ENCODE data around the gene SAMD14.

SAMD14 gene

DNA sequence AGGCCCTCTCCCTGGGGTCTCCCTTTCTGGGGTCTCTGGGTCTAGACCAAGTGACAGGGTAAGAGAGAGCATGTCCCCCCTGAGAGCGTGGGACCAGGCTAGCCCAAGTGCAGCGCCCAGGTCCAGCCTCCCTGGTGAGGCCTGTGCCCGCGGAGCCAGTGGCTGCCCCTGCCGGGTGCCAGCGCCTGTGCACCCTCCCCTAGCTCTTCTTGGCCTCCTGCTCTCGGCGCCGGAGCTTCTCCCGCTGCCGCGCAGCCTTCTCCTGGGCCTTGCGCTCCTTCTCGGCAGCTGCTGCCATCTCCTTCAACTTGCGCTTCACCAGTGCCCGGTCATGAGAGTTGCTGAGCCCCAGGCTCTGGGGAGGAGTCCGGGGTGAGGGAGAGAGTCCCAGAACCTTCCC lies 17.3 kb downstream of the SAMD14 start:
- DNase-seq (ENCODE audit: low read depth) = no peak

DNA sequence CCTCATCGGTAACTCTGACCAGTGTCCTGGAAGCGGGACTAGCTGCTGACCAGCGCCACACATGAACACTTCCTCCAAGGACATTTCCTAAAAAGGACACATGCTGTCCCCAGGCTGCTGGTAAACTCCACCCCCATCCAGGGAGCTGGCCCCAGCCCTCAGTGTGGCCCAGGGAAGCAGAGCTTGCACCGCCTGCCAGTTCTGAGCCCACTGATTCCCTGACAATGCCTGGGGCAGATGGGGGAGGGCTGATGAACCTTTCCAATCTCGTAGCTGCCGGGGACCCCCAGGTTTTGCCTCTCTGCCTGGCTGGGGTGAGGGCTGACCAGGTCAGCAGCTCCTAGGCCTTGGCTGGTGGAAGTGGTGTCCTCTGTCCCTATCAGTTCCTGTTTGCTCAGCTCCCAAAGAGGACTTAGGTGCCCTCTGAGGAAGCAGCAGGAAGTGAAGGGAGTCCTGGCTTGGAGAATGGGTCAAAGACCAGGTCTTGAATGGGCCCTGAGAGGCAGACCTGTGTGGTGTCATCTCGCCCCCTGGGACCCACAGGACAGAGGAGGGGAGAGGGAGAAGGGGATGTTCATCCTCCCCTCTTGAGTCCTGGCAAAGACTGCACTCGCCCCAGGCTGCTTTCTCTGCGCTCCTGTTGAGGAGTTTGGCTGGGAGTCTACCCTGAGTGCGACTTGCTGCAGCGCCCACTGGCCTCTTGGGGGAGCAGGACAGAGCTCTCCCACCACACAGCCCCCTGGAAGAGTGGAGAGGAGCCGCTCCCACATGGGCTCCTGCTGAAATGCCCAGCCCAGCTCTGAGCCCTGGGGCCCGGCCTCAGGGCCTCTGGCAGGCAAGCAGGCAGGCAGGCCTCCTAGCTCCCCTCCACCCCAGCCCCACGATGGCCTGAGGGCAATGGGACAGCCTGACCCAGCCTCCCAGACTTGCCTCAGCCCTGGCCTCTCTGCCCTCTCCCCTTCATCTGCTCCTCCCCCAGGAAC lies 18.0 kb downstream of the SAMD14 start:
- DNase-seq (ENCODE audit: low read depth) = no peak

DNA sequence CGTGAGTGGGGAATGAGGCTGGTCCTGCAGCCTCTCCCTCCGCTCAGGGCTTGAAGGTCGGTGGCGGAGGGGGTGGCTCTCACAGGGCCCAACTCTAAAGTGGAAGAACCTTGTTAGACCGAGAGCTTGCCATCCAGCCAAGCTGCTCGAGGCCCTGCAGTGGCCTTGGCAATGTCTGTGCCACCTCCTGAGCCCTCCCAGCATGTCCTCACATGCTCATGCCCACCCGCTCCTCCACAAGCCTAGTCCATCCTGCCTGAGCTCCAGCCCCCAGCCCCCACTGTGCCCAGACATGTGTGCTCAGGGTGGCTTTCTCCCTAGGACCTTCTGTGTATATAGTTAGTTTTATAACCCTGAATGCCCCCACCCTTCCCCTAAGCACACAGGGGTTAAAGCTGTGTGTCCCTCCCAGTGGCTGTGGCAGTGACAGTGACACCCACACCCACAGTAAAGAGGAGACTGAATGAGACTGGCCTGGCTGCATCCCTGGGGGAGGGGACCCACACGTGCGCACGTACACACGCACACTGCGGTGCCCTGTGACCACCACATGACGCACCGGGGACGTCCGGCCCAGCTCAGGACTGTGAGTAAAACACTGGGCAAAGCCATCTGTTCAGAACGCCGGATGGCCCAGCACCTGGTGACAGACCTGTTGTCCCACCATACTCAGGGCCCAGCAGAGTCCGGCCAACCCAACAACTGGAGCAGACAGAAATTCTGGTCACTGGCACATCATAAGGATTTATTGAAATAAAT lies 19.2 kb downstream of the SAMD14 start:
- no peak for DNase-seq (ENCODE audit: low read depth)

DNA sequence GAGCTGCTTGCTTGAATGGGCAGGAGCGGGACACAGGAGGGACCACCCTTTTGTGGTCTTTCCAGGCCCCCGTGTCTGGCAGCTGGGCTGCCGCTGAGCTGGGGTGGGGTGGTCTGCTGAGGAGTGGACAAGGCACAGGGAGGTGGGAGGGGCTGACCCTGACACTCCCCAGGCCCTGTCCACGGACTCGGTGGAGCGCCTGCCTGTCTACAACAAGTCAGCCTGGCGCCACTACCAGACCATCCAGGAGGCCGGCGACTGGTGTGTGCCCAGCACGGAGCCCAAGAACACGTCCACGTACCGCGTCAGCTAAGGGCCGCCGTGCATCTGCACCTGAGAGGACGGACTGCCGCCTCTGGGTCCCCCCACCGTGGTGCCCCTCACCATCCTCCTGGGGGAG lies 20.2 kb downstream of the SAMD14 start:
- no peak for DNase-seq (ENCODE audit: low read depth)

DNA sequence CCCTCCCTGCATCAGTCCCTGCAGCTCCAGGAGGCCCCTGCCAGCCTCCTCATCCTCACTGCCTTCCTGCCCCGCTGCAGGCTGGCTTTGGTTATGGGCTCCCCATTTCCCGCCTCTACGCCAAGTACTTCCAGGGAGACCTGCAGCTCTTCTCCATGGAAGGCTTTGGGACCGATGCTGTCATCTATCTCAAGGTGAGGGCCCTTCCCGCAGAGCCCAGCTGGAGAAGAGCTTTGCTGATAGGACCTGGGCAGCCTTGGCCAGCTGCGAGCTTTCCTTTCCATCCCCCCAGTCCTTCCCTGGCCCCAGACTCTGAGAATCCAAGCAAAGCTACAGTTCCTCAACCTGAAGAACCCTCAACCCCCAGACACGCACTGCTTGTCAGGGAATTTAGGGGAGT lies 20.8 kb downstream of the SAMD14 start:
- DNase-seq (ENCODE audit: low read depth) = no peak

DNA sequence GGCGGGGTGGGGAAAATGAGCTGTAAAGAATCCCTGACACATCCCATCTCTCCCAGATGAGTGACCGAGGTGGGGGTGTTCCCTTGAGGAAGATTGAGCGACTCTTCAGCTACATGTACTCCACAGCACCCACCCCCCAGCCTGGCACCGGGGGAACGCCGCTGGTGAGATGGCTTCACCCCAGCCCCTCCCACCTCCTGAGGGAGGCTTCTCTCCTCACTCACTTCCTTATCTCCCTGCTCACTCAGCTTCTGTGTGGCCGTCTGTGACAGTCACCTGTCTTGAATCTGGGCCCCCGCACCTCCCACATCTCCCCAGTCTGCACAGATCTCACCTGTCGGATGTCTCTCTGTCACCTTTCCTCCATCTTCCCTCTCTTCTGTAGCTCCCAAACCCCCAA lies 21.4 kb downstream of the SAMD14 start:
- no peak for DNase-seq (ENCODE audit: low read depth)

DNA sequence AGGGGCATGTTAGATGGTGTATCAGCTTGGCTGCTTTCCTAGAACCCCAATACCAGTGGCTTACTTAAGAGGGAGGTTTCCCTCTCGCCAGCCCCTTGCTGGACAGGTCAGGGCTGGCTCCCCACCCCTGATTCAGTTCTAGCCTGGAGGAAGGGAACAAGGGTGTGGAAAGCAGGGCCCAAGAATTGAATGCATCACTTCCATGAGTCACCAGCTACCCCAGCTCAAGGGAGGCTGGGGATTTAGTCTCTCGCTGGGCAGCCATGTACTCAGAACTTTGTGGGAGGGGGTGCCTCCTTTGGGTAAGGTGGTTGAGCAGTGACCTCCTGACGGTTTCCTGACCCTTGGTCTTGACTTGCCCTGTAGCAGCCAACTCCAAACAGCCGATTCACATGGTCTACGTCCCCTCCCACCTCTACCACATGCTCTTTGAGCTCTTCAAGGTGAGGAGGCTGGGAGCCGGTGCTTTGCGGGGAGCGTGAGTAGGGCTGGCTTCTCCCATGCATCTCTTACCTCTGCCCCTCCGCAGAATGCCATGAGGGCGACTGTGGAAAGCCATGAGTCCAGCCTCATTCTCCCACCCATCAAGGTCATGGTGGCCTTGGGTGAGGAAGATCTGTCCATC lies 22.1 kb downstream of the SAMD14 start:
- no peak for DNase-seq (ENCODE audit: low read depth)

DNA sequence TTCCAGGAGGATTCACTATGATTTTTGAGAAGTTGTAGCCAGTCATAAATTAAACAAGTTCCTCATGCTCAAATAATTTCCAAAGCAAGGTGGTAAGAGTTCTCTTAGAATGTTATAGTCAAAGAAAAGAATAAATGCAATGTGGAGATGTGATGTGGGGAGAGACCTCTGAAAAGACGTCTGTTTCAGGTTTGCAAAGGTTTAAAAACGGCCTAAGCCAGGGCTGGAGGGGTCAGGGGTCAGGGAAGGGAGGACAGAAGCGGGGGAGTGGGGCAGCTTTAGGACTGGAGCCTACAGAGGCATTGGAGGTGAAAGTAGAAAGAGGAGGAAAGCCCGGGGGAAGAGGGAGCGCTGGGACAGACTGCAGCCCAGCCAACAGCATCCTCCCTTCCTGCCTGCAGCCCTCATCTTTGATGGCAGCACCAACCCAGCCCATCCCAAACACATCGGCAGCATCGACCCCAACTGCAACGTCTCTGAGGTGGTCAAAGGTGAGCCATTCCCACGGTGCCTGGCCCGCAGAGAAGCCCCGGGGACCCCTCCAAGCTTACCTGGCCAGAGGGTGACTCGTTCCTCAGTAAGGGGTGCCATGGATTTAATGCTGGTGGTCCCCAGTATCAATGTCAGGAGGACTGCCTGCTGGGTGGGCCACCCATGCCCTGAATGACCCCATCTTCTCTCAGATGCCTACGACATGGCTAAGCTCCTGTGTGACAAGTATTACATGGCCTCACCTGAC lies 23.4 kb downstream of the SAMD14 start:
- no peak for DNase-seq (ENCODE audit: low read depth)

DNA sequence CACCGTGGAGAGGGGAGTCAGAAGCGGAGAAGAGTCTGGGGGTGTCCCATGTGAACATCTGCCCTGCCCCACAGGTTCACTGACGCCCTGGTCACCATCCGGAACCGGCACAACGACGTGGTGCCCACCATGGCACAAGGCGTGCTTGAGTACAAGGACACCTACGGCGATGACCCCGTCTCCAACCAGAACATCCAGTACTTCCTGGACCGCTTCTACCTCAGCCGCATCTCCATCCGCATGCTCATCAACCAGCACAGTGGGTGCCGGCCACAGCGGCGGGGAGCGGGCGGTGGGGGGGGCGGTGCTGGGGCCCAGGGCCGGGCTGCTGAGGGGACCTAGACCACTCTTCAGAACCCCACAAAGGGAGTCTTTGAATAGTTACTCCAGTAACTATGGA lies 24.1 kb downstream of the SAMD14 start:
- no peak for DNase-seq (ENCODE audit: low read depth)

DNA sequence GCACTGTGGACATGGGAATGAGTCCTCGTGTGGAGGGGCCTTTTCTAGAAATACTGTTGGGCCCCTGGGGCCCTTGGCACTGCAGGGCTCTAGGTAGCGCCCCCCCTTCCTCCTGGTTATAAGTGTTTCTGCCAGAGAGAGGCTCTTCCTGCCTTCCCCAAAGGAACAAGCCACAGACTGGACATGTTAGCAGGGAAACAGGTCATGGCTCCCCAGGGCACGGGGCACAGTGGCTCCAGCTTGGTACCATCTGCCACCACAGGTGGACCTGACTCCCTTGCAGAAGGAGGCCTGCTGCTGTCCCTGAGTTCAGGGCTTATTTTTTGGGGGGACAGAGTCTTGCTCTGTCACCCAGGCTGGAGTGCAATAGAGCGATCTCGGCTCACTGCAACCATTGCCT lies 26.0 kb downstream of the SAMD14 start:
- DNase-seq (ENCODE audit: low read depth) = no peak

DNA sequence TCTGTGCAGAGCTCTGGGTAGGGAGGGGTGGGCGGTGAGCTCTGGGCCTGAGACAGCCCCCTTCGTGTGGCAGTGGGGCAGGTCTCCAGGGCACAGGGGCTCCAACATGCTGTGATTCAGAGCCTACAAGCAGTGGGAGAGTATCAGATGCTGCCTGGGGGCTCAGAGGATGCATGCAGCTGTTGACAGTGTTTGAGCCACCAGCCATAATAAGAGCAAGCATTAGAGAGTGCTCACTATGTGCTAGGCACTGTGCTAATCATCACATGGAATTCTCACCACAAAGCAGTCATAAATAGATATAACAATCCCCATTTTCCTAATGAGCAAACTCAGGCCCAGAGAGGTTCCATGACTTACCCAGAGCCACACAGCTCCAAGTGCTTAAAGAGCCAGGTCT lies 26.7 kb downstream of the SAMD14 start:
- DNase-seq (ENCODE audit: low read depth) = no peak

DNA sequence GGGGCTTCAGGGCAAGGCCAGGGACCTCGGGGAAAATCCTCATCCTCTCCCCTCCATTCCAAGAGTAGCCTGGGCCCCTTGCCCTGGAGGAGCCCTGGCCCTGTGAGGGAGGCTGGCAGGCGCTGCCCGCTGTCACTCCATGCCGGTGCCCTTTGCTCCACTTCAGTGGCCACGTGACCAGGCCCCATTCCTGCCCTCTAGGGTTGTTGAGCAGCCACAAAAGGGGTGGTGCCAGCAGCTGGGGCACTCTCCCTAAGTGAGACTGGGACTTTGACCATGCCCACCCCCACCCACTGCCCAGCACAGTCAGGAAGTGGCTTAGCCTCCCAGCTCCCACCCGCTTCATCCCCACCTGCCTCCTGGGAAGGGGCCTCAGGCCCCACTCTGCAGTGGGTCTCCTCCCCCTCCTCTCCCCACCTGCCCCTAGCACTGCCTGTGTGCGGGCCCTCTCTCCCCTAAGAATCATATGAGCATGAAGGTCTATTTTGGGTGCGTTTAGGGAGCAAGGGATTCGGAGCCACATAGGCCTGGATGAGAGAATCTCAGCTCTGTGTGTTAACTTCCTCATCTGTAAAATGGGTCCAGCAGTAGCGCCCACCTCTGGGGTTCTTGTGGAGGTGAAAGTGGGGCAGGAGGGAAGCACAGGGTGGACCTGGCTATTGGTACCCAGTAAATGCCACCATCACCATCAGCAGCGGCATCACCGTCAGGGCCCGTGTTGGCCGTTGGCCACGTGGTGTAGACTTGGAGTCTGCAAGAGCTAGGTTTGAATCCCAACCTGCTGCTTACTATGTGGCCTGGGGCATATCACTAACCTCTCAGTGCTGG lies 27.6 kb downstream of the SAMD14 start:
- no peak for DNase-seq (ENCODE audit: low read depth)

DNA sequence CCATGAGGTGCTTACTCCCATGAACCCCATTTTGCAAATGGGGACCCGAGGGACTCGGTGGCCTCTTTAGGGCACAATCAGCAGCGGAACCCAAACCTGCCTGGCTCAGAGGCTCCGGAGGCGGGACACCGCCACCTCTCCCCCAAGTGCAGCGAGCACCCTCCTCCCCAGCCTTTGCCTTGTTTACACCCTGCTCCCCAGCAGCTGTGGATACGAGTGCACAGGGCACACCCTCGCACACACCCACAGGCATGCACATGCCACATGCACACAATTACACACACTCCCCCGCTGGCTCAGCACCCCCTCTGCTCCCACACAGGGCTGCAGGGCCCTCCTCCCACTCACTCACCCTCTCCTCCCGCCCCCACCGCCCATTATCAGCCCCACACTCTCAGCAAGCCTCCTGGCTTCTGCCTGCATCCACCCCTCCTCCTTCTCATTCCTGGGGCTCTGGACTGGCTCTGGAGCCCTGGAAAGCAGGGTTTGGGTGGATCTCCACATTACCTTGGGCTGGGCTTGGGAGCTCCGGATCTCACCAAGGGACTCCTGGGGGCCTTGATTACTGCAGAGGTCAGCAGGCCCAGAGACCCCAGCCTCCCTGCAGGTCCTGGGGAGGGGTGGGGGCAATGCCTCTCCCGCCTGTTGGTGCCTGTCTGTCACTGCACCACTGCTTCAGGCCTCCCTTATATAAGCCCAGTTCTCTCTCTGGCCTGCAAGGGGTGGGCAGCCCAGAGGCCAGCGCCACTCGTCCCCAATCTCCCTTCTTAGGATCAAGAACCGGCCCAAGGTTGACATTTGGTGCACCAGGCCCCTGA lies 28.4 kb downstream of the SAMD14 start:
- no peak for DNase-seq (ENCODE audit: low read depth)

DNA sequence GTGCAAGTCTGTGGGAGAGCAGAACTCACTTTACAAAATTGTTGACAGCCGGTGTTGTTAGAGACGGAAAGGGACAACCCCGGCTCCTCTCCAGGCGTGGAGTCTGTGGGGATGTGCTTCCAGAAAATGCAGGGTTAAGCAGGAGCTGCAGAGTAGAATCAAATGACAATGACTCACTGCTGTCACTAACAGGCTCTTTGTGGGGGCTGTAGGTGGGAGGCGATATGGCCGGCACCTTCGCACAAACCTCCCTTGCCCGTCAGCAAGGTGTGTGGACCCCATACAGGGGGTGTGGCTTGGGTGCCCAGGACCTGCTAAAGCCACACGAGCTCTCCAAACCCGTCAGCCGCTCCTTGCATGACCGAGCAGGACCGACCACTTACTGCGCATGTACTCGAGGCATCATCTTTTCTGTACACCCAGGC lies 29.0 kb downstream of the SAMD14 start:
- DNase-seq (ENCODE audit: low read depth) = no peak

DNA sequence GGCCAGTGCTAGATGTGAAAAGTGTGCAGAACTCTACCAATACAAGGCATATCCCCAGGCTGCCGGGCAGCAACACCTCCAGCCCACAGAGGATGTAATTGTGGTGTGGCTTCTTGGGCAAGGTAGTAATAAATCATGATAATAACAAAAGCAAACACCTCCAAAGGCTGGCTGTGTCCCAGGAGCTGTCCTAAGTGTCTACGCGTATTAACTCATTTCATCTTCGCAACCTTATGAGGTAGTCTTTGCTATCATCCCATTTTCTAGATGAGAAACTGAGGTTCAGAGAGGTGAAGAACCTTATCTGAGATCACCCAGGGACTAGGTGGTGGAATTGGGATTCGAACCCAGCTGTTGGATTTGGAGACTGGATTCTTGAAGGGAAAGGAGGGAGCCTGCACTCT lies 29.5 kb downstream of the SAMD14 start:
- no peak for DNase-seq (ENCODE audit: low read depth)

DNA sequence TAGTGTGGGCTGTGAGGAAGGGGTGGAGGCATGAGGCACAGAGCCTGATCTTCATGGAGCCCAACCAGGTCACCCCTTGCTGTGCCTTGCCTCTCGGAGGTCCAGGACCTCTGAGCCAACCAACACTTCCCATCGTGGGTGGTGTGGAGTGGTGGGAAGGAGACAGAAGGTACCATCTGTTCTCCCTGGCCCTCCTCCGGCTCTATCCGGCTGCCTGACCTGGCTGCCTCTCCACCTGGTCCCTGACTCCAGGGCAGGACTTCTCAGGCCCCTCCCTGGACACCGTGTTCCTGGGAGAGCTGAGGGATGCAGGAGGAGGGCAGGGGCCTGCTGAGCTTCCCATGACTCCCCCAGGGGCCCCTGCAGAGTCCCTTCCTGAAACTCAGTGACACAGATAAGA lies 31.0 kb downstream of the SAMD14 start:
- DNase-seq (ENCODE audit: low read depth) = no peak

DNA sequence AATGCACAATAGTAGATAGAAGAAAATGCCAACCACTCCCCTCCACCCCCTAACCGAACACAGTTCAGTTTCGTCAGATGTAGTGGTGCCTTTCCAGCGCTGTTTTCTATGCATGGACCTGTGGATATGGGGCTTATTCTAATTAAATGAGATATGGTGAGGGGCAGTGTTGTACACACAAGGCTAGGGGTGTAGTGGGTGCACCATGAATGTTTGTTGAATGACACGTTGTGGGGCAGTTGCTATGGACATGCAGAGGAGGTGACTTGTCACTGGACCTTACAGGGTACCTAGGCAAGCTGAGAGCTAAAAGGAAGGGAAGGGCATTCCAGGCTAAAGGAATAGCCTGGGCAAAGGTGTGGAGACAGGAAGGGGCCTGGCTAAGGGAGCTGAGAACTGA lies 31.4 kb downstream of the SAMD14 start:
- no peak for DNase-seq (ENCODE audit: low read depth)

DNA sequence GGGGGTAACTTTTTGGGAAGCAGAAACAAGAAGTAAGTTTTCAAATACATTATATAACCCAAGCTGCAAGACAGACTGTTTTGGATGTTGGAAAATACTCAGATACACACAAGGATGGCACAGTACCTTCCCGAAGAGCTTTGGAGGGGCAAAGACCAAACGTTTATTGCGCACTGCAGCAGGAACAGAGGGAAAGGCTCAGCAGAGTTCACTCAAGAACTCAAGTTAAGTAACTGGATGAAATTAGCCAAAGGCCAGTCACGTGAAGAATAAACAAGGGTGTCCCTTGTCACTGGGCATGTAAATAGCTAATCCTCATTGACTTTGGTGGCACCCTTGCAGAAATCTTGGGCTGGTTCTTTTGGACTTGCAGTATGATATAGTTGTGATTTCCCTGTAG lies 32.0 kb downstream of the SAMD14 start:
- DNase-seq (ENCODE audit: low read depth) = no peak

DNA sequence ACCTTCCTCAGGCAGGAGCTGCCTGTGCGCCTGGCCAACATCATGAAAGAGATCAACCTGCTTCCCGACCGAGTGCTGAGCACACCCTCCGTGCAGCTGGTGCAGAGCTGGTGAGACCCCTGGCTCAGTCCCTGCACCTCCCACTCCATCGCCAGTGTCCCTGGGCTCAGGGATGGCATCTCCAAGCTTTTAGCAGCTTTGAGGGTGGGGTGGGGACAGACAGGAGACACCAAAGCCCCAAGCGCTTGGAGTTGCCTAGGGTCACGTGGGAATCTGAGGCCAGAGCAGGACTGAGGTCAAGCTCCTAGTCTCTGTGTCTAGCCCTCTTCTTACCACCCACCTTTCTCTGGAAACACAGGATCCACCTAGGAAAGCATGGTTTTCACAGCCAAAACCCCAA lies 32.5 kb downstream of the SAMD14 start:
- DNase-seq (ENCODE audit: low read depth) = no peak

DNA sequence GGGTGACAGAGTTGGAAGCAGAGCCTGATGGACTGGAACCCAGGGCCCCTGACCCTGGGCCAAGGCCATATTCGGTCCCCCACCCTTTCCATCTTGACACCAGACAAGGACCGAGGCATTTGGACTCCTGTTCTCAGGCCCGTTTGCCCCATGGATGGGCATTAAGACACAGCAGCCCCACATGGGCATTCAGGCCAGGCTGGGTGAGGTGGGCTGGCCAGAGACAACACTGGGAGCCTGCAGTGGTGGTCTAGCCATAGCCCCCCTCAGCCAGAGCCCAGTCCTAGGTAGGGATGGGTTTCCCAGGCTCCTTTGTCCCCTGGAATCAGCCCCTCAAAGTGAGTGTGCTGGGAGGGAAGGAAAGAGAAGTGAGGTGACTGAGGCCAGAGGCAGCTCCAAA lies 33.2 kb downstream of the SAMD14 start:
- no peak for DNase-seq (ENCODE audit: low read depth)
